BE2C (cell line): ENCODE results near the gene CLEC16A.

Experiments used
- DNase-seq: peaks from one replicate; pipeline ENCODE4 v3.0.0-alpha.2; 2020
- H3K27me3 ChIP-seq: fragments of 250-450 bp; sonication (Bioruptor Pico); 2 replicates; pipeline ENCODE4 v1.5.1; 2020; ENCODE audit warnings: mild to moderate bottlenecking
- H3K36me3 ChIP-seq: fragments of 250-450 bp; sonication (Bioruptor Pico); 2 replicates; pipeline ENCODE4 v1.5.1; 2020; ENCODE audit warnings: mild to moderate bottlenecking
- H3K4me1 ChIP-seq: fragments of 250-450 bp; sonication (Bioruptor Pico); 2 replicates; pipeline ENCODE4 v1.5.1; 2020
- H3K4me3 ChIP-seq: 2 replicates; pipeline ENCODE4 v1.5.1; 2011; ENCODE audit warnings: low read depth, low read length
- H3K9me3 ChIP-seq: fragments of 250-450 bp; sonication (Bioruptor Pico); 2 replicates; pipeline ENCODE4 v1.5.1; 2020
- CTCF ChIP-seq: IDR thresholded peaks from 2 replicates; pipeline ENCODE4 v1.5.1; 2012; ENCODE audit warnings: mild to moderate bottlenecking, low read depth, low read length

Gene CLEC16A

GRCh38 chr16:10937068-10937859 lies 7.1 kb upstream of the CLEC16A start:
- Histone ChIP-seq H3K4me1 (no peaks in the 10 kb centered on the region; the same call in 1 of the 2 replicates), H3K9me3 (no peaks in the 10 kb centered on the region), H3K4me3 (no peak overlapping the region), H3K27me3 (no peaks in the 10 kb centered on the region), H3K36me3 (peaks cover 9% of the 10 kb centered on the region)
- no peak for TF ChIP-seq CTCF
- DNase-seq = no peak

DNA sequence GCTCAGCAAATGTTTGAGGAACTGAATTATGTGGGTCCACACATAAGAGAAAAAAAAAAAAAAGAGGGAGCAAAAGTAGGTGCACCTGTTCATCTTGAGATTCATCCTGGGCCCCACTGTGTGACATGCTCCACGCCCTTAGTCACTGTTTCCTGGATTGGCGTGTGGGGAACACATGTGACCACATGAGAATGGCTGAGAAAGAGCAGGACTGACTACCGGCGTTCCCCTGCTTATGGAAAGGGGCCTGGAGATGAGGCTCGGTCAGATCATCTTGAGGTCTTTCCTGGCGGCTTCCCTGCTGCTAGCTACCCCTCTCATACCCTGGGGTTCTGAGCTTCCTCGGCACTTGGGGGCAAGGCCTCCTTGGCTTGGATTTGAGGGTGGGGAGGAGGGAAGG lies 6.0 kb upstream of the CLEC16A start:
- DNase-seq = no peak
- Histone ChIP-seq H3K36me3 (peaks cover 5% of the 10 kb centered on the region), H3K27me3 (no peaks in the 10 kb centered on the region), H3K4me3 (no peak overlapping the region), H3K4me1 (no peaks in the 10 kb centered on the region; the same call in 1 of the 2 replicates), H3K9me3 (no peaks in the 10 kb centered on the region)
- no peak for TF ChIP-seq CTCF

DNA sequence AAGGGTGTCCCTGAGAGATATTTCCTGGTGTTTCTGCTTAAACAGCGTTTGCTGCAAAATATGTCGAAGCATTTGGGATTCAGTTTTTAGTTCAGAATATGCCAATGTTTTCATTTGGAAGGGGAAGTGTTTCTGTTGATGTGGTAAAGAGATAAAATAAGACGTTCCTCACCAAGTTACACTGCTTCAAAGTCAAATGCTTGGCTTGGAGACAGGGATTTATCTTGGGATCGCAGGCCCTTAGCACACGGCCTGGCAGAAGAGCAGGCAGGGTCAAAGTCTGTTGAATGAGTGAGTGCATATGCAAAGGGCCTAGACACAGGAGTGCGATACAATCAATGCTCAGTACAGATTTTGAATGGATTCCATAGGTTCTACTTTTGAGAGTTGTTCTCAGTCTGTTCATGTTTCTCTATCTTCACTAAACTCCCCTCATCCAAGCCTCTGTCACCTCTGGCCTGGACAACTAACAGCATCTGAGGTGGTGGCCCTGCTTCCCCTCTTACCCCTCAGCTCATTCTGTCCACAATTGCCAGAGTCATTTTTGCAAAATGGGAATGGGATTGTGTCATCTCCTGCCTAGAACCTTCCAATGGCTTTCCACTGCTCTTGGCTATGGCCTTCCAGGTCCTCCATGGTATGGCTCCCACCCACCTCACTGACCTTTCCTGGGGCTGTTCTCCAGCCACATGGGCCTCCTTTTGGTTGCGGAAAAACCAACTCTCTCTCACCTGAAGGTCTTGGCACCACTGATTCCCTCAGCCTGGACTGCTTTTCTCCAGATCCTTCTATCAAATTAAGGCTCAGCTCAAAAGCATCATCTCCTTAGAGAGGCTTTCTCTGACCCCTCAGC lies 5.3 kb upstream of the CLEC16A start:
- no peaks in the 10 kb centered on the region; the same call in 1 of the 2 replicates for H3K4me1 ChIP-seq
- no peak overlapping the region for H3K4me3 ChIP-seq

GRCh38 chr16:10939649-10940234 lies 4.6 kb upstream of the CLEC16A start:
- no peak overlapping the region; the same call in 1 of the 2 replicates for H3K4me3 ChIP-seq
- no peaks in the 10 kb centered on the region for H3K27me3 ChIP-seq
- H3K4me1 ChIP-seq = no peaks in the 10 kb centered on the region; the same call in 1 of the 2 replicates
- no peaks in the 10 kb centered on the region for H3K36me3 ChIP-seq
- no peak for TF ChIP-seq CTCF
- H3K9me3 ChIP-seq = no peaks in the 10 kb centered on the region
- DNase-seq = no peak

More for the DNA sequence above, 5.3 kb upstream of the CLEC16A start:
- Histone ChIP-seq H3K36me3 (no peaks in the 10 kb centered on the region), H3K27me3 (no peaks in the 10 kb centered on the region), H3K9me3 (no peaks in the 10 kb centered on the region)
- no peak for TF ChIP-seq CTCF
- no peak for DNase-seq

DNA sequence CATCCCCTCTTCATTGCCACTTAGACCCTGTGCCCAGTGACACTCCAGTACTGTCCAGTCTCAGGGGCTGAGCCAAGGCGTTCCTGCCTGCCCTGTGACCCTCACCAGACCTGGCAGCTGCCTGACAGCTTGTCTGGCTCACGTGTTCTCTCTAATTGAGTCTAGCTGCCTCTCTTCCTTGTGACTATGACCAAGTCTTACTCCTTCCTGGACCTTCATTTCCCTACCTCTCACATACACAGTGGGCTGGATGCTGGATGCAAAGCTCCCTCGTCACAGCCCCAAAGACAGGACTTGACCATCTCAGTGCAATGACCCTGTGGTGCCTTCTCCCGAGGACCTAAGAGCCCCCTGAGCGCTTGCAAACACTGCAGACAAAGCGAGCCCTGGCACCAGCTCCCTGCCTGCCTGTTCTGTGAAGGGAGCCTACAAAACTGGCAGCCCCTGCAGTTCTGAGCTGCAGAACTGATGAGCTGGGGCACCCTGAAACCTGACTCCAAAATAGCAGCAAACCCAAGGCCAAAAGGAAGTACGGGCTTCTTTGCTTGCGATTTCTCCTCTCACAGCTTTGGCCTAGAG lies 3.8 kb upstream of the CLEC16A start:
- no peaks in the 10 kb centered on the region for H3K36me3 ChIP-seq

More for the DNA sequence above, 3.8 kb upstream of the CLEC16A start:
- DNase-seq = no peak
- Histone ChIP-seq H3K9me3 (no peaks in the 10 kb centered on the region), H3K4me1 (no peaks in the 10 kb centered on the region; the same call in 1 of the 2 replicates), H3K27me3 (no peaks in the 10 kb centered on the region), H3K4me3 (peak overlapping the region; percentile 81)
- TF ChIP-seq CTCF = no peak
